Measurements from ENCODE around the gene HNRNPH2.
A peak's percentile ranks its signal among the peaks of the same experiment; 100 is the strongest.

Gene HNRNPH2
- total RNA-seq = 40.1 to 80.0 (median 44.6) reads per million in 3 experiments

- DNase-seq = peak; percentile 91
These were observed at the start of gene HNRNPH2, which contains the start of gene GLA for GRCh38 chrX:101407748-101408531. Gene HNRNPH2, plus strand, starts transcription at chrX:101408222. Its CDS starts 3,767 bp downstream, at chrX:101411989. Gene GLA, minus strand, starts transcription at chrX:101407925. Its CDS starts 22 bp downstream, at chrX:101407903.

- DNase-seq = no peak
These were observed 48.1 kb upstream of the HNRNPH2 start for GRCh38 chrX:101359966-101360365.

- DNase-seq = no peak
These were observed 47.6 kb upstream of the HNRNPH2 start for GRCh38 chrX:101360390-101360789.

GRCh38 chrX:101362116-101362515 is 45.9 kb upstream of the HNRNPH2 start:
- DNase-seq = no peak

- DNase-seq = no peak
These were observed 45.3 kb upstream of the HNRNPH2 start for GRCh38 chrX:101362757-101363156.

GRCh38 chrX:101365301-101365795 is 42.7 kb upstream of the HNRNPH2 start:
- no peak for DNase-seq

GRCh38 chrX:101368800-101369199 is 39.2 kb upstream of the HNRNPH2 start:
- DNase-seq = no peak

- DNase-seq = no peak
These were observed 38.3 kb upstream of the HNRNPH2 start for GRCh38 chrX:101369687-101370086.

- no peak for DNase-seq
These were observed 37.0 kb upstream of the HNRNPH2 start for GRCh38 chrX:101370888-101371504.

- DNase-seq = no peak
These were observed 30.5 kb upstream of the HNRNPH2 start for GRCh38 chrX:101377547-101377946.

GRCh38 chrX:101383679-101384205 is 24.3 kb upstream of the HNRNPH2 start:
- no peak for DNase-seq

GRCh38 chrX:101385026-101385684 is 22.9 kb upstream of the HNRNPH2 start:
- no peak for DNase-seq

- DNase-seq = no peak
These were observed 22.1 kb upstream of the HNRNPH2 start, which contains the start of gene BTK for GRCh38 chrX:101385795-101386541. Gene BTK, minus strand, starts transcription at chrX:101386191. Its CDS starts 10,907 bp downstream, at chrX:101375284.

- DNase-seq = no peak
These were observed 21.5 kb upstream of the HNRNPH2 start for GRCh38 chrX:101386542-101386885.

- no peak for DNase-seq
These were observed 19.4 kb upstream of the HNRNPH2 start for GRCh38 chrX:101388604-101389003.

GRCh38 chrX:101390664-101391525 is 17.1 kb upstream of the HNRNPH2 start, which contains the start of gene RPL36A:
Gene RPL36A, plus strand, starts transcription at chrX:101391011. Its CDS starts 33 bp downstream, at chrX:101391044.
- peak; percentile 73 for DNase-seq

- DNase-seq = no peak
These were observed 16.2 kb upstream of the HNRNPH2 start for GRCh38 chrX:101391831-101392230.

GRCh38 chrX:101393530-101394305 is 14.3 kb upstream of the HNRNPH2 start:
- no peak for DNase-seq

GRCh38 chrX:101394372-101394771 is 13.7 kb upstream of the HNRNPH2 start:
- no peak for DNase-seq

GRCh38 chrX:101395789-101396188 is 12.2 kb upstream of the HNRNPH2 start:
- no peak for DNase-seq
